ENCODE results near the gene PANK4. TPM values are rescaled to one million over a fixed set of nuclear protein-coding genes. Genes with fewer than 3 reads are reported as not detected.

PANK4 gene
- total and polyA plus RNA-seq, 10 of the 15 experiments (the other 5 are each of a cell fraction or from before 2014, with no cell fraction given), result 0.35 to 38.0 (median 18.6) TPM

DNA sequence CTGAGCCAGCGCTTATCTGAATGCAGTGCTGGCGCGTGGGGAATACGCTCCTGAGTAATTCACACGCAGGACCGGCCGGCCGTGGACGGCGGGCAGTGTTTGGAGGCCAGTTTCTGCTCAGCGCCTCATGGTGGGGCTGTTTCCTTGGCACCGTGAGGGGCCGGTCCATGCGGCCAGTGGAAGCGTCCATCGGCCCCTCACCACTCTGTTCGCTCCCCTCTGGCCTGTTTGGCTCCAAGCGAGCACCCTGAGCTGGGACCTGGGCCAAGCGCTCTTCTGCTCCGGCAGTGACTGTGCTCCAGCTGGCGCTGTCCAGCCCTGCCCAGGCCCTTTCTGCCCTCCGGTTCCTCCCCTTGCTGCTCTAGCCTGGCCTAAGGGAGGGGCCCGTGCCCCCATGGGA, 66.6 kb downstream of the PANK4 start:
- in situ Hi-C loops (cut with MboI) (no loop called here), intact Hi-C loops (cut with micrococcal nuclease; ENCODE audit: unreplicated experiment) (no loop called here)
- Histone ChIP-seq H3K9ac (ENCODE audit: control insufficient read depth, insufficient read depth, low read length) (no peak overlapping the region), H3K4me1 (ENCODE audit: control insufficient read depth, insufficient read depth, low read length) (no peaks in the 10 kb centered on the region), H3K27me3 (replicated peaks in 1 of 2; ENCODE audit: control insufficient read depth in 2 of 2, insufficient read depth in 2 of 2, low read length in 1 of 2) (no peaks in the 10 kb centered on the region; a peak in 1 of 4 replicates), H4K20me1 (ENCODE audit: control insufficient read depth, insufficient read depth) (no peaks in the 10 kb centered on the region), H3K4me3 (no peak overlapping the region), H3K27ac (ENCODE audit: control insufficient read depth, insufficient read depth) (no peak overlapping the region), H2AFZ (ENCODE audit: control insufficient read depth, low read depth, low read length) (no peak overlapping the region), H3K4me2 (ENCODE audit: control insufficient read depth, insufficient read depth) (no peak overlapping the region), H3K9me3 (replicated peaks; ENCODE audit: control insufficient read depth, insufficient read depth, low read length) (no peaks in the 10 kb centered on the region), H3K79me2 (ENCODE audit: control insufficient read depth, insufficient read depth, low read length) (no peaks in the 10 kb centered on the region), H3K36me3 (ENCODE audit: control insufficient read depth in 2 of 2, insufficient read depth in 2 of 2, low read length in 1 of 2) (no peaks in the 10 kb centered on the region)
- FAIRE-seq, result no peak
- DNase-seq (ENCODE audit: low read depth, low spot score), result no peak
- no peak for ATAC-seq
- SMC1A ChIA-PET (ENCODE audit: uncharacterized antibody, unreplicated experiment), result no interaction called here
- RAD21 ChIA-PET (ENCODE audit: unreplicated experiment), result no interaction called here
- POLR2A ChIA-PET, result no interaction called here
- BruUV-seq (replicated peaks), result no TSS peak
- CTCF ChIA-PET, result interaction anchor here (1.4 kb wide), 1 partner anchor 88 kb away, joined by 4 read pairs; no protein-coding TSS in a partner anchor
- 55% methylated on average over 23 of the region's 23 CpGs for WGBS (ENCODE audit: insufficient coverage, insufficient replicate concordance, low lambda C conversion rate, missing lambda C conversion rate)
- TF ChIP-seq FOXK2 (IDR thresholded peaks at IDR 0.05) (no peak), MEF2A (IDR thresholded peaks at IDR 0.05; ENCODE audit: insufficient read depth, low read depth, low read length) (no peak), NFYB (IDR thresholded peaks at IDR 0.05; ENCODE audit: insufficient read depth, low read depth, low read length) (no peak), ZNF24 (IDR thresholded peaks at IDR 0.05) (no peak), CREM (IDR thresholded peaks at IDR 0.05; ENCODE audit: low read depth) (no peak), SRF (IDR thresholded peaks at IDR 0.05; ENCODE audit: low read depth in 2 of 2, low read length in 2 of 2) (no peak), TCF3 (IDR thresholded peaks at IDR 0.05; ENCODE audit: borderline replicate concordance, insufficient read depth, low read depth, low read length) (no peak), IRF4 (IDR thresholded peaks at IDR 0.05; ENCODE audit: low read depth, low read length) (no peak), ZNF207 (IDR thresholded peaks at IDR 0.05; ENCODE audit: borderline replicate concordance) (no peak), MXI1 (IDR thresholded peaks at IDR 0.05; ENCODE audit: low read depth, low read length) (no peak), CBX3 (IDR thresholded peaks at IDR 0.05; ENCODE audit: borderline replicate concordance, low read depth) (no peak), YY1 (IDR thresholded peaks at IDR 0.05; ENCODE audit: low read depth, low read length) (no peak), ZNF274 (IDR thresholded peaks at IDR 0.05; ENCODE audit: insufficient read depth, insufficient read length) (no peak)
- TF ChIP-seq, protein P1, sequence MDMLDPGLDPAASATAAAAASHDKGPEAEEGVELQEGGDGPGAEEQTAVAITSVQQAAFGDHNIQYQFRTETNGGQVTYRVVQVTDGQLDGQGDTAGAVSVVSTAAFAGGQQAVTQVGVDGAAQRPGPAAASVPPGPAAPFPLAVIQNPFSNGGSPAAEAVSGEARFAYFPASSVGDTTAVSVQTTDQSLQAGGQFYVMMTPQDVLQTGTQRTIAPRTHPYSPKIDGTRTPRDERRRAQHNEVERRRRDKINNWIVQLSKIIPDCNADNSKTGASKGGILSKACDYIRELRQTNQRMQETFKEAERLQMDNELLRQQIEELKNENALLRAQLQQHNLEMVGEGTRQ (IDR thresholded peaks at IDR 0.05; ENCODE audit: borderline replicate concordance, low read depth, low read length), result no peak
- TF ChIP-seq, protein P2, sequence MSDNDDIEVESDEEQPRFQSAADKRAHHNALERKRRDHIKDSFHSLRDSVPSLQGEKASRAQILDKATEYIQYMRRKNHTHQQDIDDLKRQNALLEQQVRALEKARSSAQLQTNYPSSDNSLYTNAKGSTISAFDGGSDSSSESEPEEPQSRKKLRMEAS (IDR thresholded peaks at IDR 0.05; ENCODE audit: low read depth, low read length), result no peak
- TF ChIP-seq, protein P3, sequence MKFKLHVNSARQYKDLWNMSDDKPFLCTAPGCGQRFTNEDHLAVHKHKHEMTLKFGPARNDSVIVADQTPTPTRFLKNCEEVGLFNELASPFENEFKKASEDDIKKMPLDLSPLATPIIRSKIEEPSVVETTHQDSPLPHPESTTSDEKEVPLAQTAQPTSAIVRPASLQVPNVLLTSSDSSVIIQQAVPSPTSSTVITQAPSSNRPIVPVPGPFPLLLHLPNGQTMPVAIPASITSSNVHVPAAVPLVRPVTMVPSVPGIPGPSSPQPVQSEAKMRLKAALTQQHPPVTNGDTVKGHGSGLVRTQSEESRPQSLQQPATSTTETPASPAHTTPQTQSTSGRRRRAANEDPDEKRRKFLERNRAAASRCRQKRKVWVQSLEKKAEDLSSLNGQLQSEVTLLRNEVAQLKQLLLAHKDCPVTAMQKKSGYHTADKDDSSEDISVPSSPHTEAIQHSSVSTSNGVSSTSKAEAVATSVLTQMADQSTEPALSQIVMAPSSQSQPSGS (IDR thresholded peaks at IDR 0.05; ENCODE audit: low read length), result no peak
- TF ChIP-seq, protein P4, sequence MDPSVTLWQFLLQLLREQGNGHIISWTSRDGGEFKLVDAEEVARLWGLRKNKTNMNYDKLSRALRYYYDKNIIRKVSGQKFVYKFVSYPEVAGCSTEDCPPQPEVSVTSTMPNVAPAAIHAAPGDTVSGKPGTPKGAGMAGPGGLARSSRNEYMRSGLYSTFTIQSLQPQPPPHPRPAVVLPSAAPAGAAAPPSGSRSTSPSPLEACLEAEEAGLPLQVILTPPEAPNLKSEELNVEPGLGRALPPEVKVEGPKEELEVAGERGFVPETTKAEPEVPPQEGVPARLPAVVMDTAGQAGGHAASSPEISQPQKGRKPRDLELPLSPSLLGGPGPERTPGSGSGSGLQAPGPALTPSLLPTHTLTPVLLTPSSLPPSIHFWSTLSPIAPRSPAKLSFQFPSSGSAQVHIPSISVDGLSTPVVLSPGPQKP (IDR thresholded peaks at IDR 0.05; ENCODE audit: low read depth, low read length), result no peak
- TF ChIP-seq, protein P5, sequence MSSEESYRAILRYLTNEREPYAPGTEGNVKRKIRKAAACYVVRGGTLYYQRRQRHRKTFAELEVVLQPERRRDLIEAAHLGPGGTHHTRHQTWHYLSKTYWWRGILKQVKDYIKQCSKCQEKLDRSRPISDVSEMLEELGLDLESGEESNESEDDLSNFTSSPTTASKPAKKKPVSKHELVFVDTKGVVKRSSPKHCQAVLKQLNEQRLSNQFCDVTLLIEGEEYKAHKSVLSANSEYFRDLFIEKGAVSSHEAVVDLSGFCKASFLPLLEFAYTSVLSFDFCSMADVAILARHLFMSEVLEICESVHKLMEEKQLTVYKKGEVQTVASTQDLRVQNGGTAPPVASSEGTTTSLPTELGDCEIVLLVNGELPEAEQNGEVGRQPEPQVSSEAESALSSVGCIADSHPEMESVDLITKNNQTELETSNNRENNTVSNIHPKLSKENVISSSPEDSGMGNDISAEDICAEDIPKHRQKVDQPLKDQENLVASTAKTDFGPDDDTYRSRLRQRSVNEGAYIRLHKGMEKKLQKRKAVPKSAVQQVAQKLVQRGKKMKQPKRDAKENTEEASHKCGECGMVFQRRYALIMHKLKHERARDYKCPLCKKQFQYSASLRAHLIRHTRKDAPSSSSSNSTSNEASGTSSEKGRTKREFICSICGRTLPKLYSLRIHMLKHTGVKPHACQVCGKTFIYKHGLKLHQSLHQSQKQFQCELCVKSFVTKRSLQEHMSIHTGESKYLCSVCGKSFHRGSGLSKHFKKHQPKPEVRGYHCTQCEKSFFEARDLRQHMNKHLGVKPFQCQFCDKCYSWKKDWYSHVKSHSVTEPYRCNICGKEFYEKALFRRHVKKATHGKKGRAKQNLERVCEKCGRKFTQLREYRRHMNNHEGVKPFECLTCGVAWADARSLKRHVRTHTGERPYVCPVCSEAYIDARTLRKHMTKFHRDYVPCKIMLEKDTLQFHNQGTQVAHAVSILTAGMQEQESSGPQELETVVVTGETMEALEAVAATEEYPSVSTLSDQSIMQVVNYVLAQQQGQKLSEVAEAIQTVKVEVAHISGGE (CRISPR knock-in tag; IDR thresholded peaks at IDR 0.05), result no peak

Data from GM12878 (cell line).